HepG2 (cell line): ENCODE data around the gene CHST3. TPM values are rescaled to one million over a fixed set of nuclear protein-coding genes. Genes with fewer than 3 reads are reported as not detected.

Experiments
- KDM2A ChIP-seq: sonication (generic); formaldehyde crosslinking; IDR thresholded peaks from 2 replicates; pipeline ENCODE4 v1.4.0; 2020; ENCODE audit warnings: low read depth, missing genetic modification reagents, borderline replicate concordance
- PCBP2 ChIP-seq: fragments of 200-400 bp; formaldehyde crosslinking; optimal IDR thresholded peaks from 2 replicates; pipeline ENCODE3; 2018; ENCODE audit warnings: low read length, low read depth; ENCODE audit not compliant: poor library complexity, severe bottlenecking
- SETDB1 ChIP-seq: sonication (generic); formaldehyde crosslinking; IDR thresholded peaks from 2 replicates; pipeline ENCODE4 v1.5.1; 2020; ENCODE audit warnings: missing genetic modification reagents, mild to moderate bottlenecking, borderline replicate concordance
- SRY ChIP-seq: sonication (generic); formaldehyde crosslinking; IDR thresholded peaks from 2 replicates; pipeline ENCODE4 v1.8.0; 2022; ENCODE audit warnings: mild to moderate bottlenecking, missing genetic modification reagents
- TCF12 ChIP-seq, 2 experiments: fragments of 450-650 bp in 1 of 2; sonication (generic) in 1 of 2; formaldehyde crosslinking in 1 of 2; IDR thresholded peaks; 2 replicates each; pipeline versions ENCODE4 v1.6.1 to v1.8.0; 2017 to 2022; ENCODE audit warnings: antibody characterized with exemption in 1 of 2, mild to moderate bottlenecking in 1 of 2, missing genetic modification reagents in 1 of 2, moderate library complexity in 1 of 2
- polyA plus RNA-seq, 8 experiments: library from polyadenylated mRNA; depleted of rRNA in 3 of 8; stranded (reverse) in 7 of 8; unstranded in 1 of 8; fragments of >200 nt; fragmentation: Illumina TruSeq in 4 of 8; extraction: Trizol in 4 of 8; gene quantifications; 2 replicates each; pipeline versions ENCODE4 v1.2.1 to v1.2.3, GENCODE V29; 2011 to 2016; ENCODE audit warnings: low read depth in 4 of 8, missing spikeins in 1 of 8, mixed read lengths in 1 of 8; ENCODE audit not compliant: insufficient read depth in 1 of 8
- total RNA-seq, 5 experiments: library from RNA; depleted of rRNA; stranded (reverse); fragments of >200 nt; fragmentation: Illumina TruSeq; extraction: Trizol; gene quantifications; 2 replicates each; pipeline ENCODE4 v1.2.3, GENCODE V29; 2016; ENCODE audit warnings: low read depth in 1 of 5
- TF ChIP-seq, protein P1 (sequence below), 2 experiments: sonication (generic) in 1 of 2; formaldehyde crosslinking in 1 of 2; IDR thresholded peaks; 2 replicates each; pipeline versions ENCODE4 v1.4.0 to v1.6.1; 2016 to 2020; ENCODE audit warnings: borderline replicate concordance in 1 of 2, low read depth in 1 of 2, mild to moderate bottlenecking in 1 of 2, missing genetic modification reagents in 1 of 2
- TF ChIP-seq, protein P2 (sequence below): IDR thresholded peaks from 2 replicates; pipeline ENCODE4 v1.4.0; 2020; ENCODE audit warnings: mild to moderate bottlenecking, missing genetic modification reagents

The CHST3 gene
- total and polyA plus RNA-seq, 2 of the 13 experiments (the other 11 are each of a cell fraction or from before 2014, with no cell fraction given) = 7.2 to 18.7 TPM

DNA sequence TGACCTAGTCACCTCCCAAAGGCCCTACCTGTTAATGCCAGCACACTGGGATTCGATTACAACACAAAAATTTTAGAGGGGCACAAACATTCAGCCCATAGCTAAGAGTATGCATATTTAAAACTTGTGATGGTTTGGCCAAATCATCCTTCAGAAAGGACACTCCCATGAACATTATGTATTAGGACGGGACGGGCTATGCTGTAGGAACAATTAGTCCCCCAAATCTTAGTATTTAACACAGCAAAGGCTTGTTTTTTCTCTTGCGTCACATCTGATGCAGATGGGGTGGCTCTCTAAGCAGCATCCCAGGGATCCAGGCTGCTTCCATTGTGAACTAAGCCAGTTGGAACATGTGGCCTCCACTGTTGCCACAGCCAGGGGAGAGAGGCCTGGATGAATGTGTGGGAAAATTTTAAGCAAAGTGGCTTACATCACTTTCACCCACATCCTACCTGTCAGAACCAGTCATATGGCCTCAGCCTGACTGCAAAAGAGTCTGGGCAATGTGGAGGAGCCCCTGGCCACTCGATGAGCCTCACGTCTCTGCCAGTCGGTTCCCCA, 26.6 kb downstream of the CHST3 start (continued):
- TF ChIP-seq, protein P1, sequence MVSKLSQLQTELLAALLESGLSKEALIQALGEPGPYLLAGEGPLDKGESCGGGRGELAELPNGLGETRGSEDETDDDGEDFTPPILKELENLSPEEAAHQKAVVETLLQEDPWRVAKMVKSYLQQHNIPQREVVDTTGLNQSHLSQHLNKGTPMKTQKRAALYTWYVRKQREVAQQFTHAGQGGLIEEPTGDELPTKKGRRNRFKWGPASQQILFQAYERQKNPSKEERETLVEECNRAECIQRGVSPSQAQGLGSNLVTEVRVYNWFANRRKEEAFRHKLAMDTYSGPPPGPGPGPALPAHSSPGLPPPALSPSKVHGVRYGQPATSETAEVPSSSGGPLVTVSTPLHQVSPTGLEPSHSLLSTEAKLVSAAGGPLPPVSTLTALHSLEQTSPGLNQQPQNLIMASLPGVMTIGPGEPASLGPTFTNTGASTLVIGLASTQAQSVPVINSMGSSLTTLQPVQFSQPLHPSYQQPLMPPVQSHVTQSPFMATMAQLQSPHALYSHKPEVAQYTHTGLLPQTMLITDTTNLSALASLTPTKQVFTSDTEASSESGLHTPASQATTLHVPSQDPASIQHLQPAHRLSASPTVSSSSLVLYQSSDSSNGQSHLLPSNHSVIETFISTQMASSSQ (IDR thresholded peaks at IDR 0.05; ENCODE audit: low read depth) = no peak
- TF ChIP-seq, protein P1 (CRISPR knock-in tag; IDR thresholded peaks at IDR 0.05; ENCODE audit: borderline replicate concordance) = no peak
- no peak for TF ChIP-seq SRY
- TF ChIP-seq, protein P2, sequence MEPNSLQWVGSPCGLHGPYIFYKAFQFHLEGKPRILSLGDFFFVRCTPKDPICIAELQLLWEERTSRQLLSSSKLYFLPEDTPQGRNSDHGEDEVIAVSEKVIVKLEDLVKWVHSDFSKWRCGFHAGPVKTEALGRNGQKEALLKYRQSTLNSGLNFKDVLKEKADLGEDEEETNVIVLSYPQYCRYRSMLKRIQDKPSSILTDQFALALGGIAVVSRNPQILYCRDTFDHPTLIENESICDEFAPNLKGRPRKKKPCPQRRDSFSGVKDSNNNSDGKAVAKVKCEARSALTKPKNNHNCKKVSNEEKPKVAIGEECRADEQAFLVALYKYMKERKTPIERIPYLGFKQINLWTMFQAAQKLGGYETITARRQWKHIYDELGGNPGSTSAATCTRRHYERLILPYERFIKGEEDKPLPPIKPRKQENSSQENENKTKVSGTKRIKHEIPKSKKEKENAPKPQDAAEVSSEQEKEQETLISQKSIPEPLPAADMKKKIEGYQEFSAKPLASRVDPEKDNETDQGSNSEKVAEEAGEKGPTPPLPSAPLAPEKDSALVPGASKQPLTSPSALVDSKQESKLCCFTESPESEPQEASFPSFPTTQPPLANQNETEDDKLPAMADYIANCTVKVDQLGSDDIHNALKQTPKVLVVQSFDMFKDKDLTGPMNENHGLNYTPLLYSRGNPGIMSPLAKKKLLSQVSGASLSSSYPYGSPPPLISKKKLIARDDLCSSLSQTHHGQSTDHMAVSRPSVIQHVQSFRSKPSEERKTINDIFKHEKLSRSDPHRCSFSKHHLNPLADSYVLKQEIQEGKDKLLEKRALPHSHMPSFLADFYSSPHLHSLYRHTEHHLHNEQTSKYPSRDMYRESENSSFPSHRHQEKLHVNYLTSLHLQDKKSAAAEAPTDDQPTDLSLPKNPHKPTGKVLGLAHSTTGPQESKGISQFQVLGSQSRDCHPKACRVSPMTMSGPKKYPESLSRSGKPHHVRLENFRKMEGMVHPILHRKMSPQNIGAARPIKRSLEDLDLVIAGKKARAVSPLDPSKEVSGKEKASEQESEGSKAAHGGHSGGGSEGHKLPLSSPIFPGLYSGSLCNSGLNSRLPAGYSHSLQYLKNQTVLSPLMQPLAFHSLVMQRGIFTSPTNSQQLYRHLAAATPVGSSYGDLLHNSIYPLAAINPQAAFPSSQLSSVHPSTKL (CRISPR knock-in tag) = no peak
- TF ChIP-seq KDM2A (CRISPR knock-in tag) = no peak
- TF ChIP-seq SETDB1 (CRISPR knock-in tag) = no peak
- no peak for TF ChIP-seq PCBP2
- no peak for TF ChIP-seq TCF12 (IDR thresholded peaks at IDR 0.05)
- no peak for TF ChIP-seq TCF12 (CRISPR knock-in tag; IDR thresholded peaks at IDR 0.05)
